Fibroblast of lung (primary cell): ENCODE data around the gene HSPB6.
"Not testable (repeated sequence)": the region's sequence is repeated elsewhere in the genome, so short reads cannot be mapped to it uniquely, and the experiment has no call there.

ENCODE experiments used
- CTCF ChIP-seq, 2 donors: IDR thresholded peaks in 1 of 2; conservative IDR thresholded peaks in 1 of 2; 1 replicate in 1 of 2; 2 replicates in 1 of 2; pipeline ENCODE4 v1.5.1; 2011 to 2012; ENCODE audit warnings: low read length in 2 of 2, control low read depth in 1 of 2, inconsistent platforms in 1 of 2, low read depth in 1 of 2, mild to moderate bottlenecking in 1 of 2
- EZH2 ChIP-seq: IDR thresholded peaks from 2 replicates; pipeline ENCODE4 v1.5.1; 2012; ENCODE audit warnings: low read length, control low read depth, mild to moderate bottlenecking; ENCODE audit errors: missing control alignments

GRCh38 chr19:35724132-35724531, 32.7 kb downstream of the HSPB6 start:
- not testable (repeated sequence) for TF ChIP-seq CTCF (conservative IDR thresholded peaks at IDR 0.05 in 1 of 2, IDR thresholded peaks at IDR 0.05 in 1 of 2; ENCODE audit: low read depth in 1 of 2, low read length in 2 of 2); EZH2
